Measurements from ENCODE around the gene RABL2A. TPM values are rescaled to one million over a fixed set of nuclear protein-coding genes. Genes with fewer than 3 reads are reported as not detected.
A peak's percentile ranks its signal among the peaks of the same experiment; 100 is the strongest.
"Not testable (repeated sequence)": the region's sequence is repeated elsewhere in the genome, so short reads cannot be mapped to it uniquely, and the experiment has no call there.

RABL2A gene
- total RNA-seq, 1 donor from 2014 or later: 28.9 TPM

DNA sequence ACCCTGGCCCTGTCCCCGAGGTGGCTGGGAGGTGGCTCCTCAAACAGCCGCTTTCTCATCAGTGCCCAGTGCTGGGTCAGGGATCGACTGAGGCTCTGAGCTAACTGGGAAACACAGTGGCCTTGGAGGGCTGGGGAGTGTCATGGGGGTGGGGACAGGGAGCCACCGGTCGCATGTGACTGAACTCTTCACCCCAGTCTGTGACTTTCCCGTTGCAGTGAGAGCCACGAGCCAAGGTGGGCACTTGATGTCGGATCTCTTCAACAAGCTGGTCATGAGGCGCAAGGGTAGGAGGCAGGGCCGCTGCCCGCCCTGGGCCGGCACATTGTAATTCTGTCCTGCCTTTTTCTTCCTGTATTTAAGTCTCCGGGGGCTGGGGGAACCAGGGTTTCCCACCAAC, 28.9 kb upstream of the RABL2A start:
- H3K9me3 ChIP-seq; DNase-seq; intact Hi-C loops (cut with DNase I): not testable (repeated sequence)

DNA sequence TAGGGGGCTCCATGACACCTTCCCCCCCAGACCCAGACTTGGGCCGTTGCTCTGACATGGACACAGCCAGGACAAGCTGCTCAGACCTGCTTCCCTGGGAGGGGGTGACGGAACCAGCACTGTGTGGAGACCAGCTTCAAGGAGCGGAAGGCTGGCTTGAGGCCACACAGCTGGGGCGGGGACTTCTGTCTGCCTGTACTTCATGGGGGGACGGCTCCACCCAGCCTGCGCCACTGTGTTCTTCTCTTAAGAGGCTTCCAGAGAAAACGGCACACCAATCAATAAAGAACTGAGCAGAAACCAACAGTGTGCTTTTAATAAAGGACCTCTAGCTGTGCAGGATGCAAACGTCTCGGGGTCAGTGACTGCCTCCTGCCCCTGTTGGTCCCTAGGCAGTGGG, 28.3 kb upstream of the RABL2A start:
- H3K4me1 ChIP-seq; ATAC-seq; H3K27ac ChIP-seq; H3K36me3 ChIP-seq; intact Hi-C loops (cut with DNase I); H3K9me3 ChIP-seq; H3K4me3 ChIP-seq; H3K27me3 ChIP-seq (ENCODE audit: low read depth); DNase-seq: not testable (repeated sequence)

More for the DNA sequence above, 28.9 kb upstream of the RABL2A start:
- not testable (repeated sequence) for ATAC-seq; H3K27ac ChIP-seq; H3K27me3 ChIP-seq (ENCODE audit: low read depth); H3K4me3 ChIP-seq; H3K4me1 ChIP-seq; H3K36me3 ChIP-seq

DNA sequence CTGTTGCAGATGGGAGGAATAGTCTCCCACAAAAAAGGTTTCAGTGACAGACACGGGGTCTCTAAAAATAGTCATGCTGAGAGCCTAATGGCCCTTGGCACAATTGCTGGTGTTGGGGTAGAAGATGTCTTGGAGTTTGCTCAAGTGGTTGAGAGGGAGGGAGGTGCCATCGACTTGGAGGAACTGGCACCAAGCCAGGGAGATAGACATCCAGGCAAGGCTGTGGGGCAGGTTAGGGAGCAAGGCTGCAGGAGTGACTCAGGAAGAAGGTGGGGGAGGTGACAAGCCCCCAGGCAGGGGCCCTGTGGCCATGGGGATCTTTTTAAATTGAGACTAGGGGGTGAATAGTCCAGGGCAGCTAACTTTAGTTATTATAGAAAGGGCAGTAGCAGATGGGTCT, 27.9 kb upstream of the RABL2A start:
- DNase-seq; H3K4me1 ChIP-seq; ATAC-seq; H3K9me3 ChIP-seq; H3K27me3 ChIP-seq (ENCODE audit: low read depth); H3K4me3 ChIP-seq; H3K27ac ChIP-seq; H3K36me3 ChIP-seq; intact Hi-C loops (cut with DNase I): not testable (repeated sequence)

DNA sequence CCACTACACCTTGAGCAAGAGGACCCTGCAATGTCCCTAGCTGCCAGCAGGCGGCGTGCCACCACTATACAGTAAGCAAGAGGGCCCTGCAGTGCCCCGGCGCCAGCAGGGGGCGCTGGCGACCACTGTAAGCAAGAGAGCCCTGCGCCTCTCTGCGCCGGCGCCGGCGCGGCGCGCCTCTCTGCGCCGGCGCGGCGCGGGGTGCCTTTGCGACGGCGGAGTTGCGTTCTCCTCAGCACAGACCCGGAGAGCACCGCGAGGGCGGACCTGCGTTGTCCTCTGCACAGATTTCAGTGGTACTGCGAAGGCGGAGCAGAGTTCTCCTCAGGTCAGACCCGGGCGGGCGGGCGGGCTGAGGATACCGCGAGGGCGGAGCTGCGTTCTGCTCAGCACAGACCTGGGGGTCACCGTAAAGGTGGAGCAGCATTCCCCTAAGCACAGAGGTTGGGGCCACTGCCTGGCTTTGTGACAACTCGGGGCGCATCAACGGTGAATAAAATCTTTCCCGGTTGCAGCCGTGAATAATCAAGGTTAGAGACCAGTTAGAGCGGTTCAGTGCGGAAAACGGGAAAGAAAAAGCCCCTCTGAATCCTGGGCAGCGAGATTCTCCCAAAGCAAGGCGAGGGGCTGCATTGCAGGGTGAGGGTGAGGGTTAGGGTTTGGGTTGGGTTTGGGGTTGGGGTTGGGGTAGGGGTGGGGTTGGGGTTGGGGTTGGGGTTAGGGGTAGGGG, 24.9 kb upstream of the RABL2A start:
- H3K4me3 ChIP-seq; H3K4me1 ChIP-seq; H3K27ac ChIP-seq; intact Hi-C loops (cut with DNase I); H3K9me3 ChIP-seq; H3K27me3 ChIP-seq (ENCODE audit: low read depth); H3K36me3 ChIP-seq: not testable (repeated sequence)
- DNase-seq (peak; percentile 84), ATAC-seq (peak in 1 of 2 donors; percentile 39)
- TF ChIP-seq, protein P1, sequence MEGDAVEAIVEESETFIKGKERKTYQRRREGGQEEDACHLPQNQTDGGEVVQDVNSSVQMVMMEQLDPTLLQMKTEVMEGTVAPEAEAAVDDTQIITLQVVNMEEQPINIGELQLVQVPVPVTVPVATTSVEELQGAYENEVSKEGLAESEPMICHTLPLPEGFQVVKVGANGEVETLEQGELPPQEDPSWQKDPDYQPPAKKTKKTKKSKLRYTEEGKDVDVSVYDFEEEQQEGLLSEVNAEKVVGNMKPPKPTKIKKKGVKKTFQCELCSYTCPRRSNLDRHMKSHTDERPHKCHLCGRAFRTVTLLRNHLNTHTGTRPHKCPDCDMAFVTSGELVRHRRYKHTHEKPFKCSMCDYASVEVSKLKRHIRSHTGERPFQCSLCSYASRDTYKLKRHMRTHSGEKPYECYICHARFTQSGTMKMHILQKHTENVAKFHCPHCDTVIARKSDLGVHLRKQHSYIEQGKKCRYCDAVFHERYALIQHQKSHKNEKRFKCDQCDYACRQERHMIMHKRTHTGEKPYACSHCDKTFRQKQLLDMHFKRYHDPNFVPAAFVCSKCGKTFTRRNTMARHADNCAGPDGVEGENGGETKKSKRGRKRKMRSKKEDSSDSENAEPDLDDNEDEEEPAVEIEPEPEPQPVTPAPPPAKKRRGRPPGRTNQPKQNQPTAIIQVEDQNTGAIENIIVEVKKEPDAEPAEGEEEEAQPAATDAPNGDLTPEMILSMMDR (IDR thresholded peaks at IDR 0.05): peak; percentile 36

DNA sequence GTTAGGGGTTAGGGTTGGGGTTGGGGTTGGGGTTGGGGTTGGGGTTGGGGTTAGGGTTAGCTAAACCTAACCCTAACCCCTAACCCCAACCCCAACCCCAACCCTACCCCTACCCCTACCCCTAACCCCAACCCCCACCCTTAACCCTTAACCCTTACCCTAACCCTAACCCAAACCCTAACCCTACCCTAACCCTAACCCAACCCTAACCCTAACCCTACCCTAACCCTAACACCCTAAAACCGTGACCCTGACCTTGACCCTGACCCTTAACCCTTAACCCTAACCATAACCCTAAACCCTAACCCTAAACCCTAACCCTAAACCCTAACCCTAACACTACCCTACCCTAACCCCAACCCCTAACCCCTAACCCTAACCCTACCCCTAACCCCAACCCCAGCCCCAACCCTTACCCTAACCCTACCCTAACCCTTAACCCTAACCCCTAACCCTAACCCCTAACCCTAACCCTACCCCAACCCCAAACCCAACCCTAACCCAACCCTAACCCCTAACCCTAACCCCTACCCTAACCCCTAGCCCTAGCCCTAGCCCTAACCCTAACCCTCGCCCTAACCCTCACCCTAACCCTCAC, 24.1 kb upstream of the RABL2A start:
- no peak for DNase-seq
- Histone ChIP-seq H3K9me3 (no peaks in the 10 kb centered on the region), H3K4me1 (no peaks in the 10 kb centered on the region), H3K36me3 (no peaks in the 10 kb centered on the region), H3K27ac (peak overlapping the region; percentile 58), H3K4me3 (peak overlapping the region; percentile 45), H3K27me3 (ENCODE audit: low read depth) (no peaks in the 10 kb centered on the region)
- peak; percentile 85 to 86 for ATAC-seq
- intact Hi-C loops (cut with DNase I): no loop called here
- TF ChIP-seq, protein P1 (IDR thresholded peaks at IDR 0.05): no peak

DNA sequence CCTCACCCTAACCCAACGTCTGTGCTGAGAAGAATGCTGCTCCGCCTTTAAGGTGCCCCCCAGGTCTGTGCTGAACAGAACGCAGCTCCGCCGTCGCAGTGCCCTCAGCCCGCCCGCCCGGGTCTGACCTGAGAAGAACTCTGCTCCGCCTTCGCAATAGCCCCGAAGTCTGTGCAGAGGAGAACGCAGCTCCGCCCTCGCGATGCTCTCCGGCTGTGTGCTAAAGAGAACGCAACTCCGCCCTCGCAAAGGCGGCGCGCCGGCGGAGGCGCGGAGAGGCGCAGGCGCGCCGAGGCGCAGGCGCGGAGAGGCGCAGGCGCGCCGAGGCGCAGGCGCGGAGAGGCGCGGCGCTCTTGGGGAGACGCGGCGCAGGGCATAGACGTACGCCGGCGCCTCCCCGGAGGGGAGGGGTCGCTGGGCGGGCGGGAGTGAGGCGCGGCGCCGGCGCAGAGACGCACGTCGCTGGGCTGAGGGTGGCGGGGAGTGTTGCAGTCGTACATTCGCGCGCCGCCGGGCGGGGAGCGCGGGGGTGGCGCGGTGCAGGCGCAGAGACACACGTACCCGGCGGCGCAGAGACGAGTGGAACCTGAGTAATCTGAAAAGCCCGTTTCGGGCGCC, 23.5 kb upstream of the RABL2A start:
- Histone ChIP-seq H3K27ac (peak overlapping the region; percentile 81), H3K4me3 (peak overlapping the region; percentile 53)
- DNase-seq: peak; percentile 94
- intact Hi-C loops (cut with DNase I); H3K36me3 ChIP-seq; H3K4me1 ChIP-seq; H3K9me3 ChIP-seq; H3K27me3 ChIP-seq (ENCODE audit: low read depth): not testable (repeated sequence)
- ATAC-seq: peak; percentile 85 to 94

DNA sequence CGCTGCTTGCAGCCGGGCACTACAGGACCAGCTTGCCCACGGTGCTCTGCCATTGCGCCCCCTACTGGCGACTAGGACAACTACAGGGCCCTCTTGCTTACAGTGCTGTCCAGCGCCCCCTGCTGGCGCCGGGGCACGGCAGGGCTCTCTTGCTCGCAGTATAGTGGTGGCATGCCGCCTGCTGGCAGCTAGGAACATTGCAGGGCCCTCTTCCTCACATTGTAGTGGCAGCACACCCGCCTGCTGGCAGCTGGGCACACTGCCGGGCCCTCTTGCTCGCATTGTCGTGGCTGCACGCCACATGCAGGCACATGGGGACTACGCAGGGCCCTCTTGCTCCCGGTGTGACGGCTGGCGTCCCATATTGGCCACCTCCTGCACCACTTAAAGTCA, 23.0 kb upstream of the RABL2A start:
- peak overlapping the region; percentile 53 for H3K4me3 ChIP-seq
- peak overlapping the region; percentile 81 for H3K27ac ChIP-seq
- H3K36me3 ChIP-seq; H3K4me1 ChIP-seq; intact Hi-C loops (cut with DNase I); H3K27me3 ChIP-seq (ENCODE audit: low read depth); H3K9me3 ChIP-seq: not testable (repeated sequence)
- ATAC-seq (peak in 1 of 2 donors; percentile 81), DNase-seq (peak; percentile 95)
- TF ChIP-seq, protein P1 (IDR thresholded peaks at IDR 0.05): peak; percentile 91

DNA sequence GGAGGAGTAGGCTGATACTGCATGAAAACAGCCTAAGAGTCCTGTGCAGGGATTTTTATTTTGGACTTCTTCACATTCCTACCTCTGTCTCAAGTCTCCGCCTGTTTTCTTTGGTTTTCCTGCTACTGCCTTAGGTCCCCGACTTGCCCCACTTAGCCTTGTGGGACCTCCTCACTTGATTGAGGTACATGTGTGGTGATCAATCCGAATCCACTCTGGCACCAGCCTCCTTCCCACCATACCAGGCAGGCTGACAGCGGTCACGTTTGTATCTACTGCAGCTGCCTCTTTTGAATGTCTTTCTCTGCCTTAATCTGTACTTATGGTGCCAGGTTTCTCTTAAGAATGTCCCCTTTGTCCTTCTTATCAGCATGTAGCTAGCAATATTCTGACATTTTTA, 22.4 kb upstream of the RABL2A start:
- H3K27ac ChIP-seq; H3K27me3 ChIP-seq (ENCODE audit: low read depth); H3K4me1 ChIP-seq; H3K4me3 ChIP-seq; ATAC-seq; H3K36me3 ChIP-seq; DNase-seq; H3K9me3 ChIP-seq; intact Hi-C loops (cut with DNase I): not testable (repeated sequence)

DNA sequence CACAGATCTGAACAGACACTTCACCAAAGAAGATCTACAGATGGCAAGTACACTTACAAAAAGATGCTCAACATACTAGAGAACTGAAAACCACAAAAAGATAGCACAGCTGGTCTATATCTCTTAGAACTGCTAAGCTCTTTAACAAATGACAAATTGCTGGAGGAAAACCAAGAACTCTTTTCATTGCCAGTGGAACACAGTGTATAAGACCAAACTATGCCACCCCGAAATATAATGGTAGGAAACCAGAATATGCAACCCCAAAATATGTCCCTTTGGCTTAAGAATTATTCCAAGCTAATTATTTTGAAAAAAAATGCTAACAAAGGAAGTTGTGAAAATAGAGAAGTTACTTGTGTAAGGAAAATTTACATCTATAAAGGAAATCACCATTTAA, 21.0 kb upstream of the RABL2A start:
- ATAC-seq; intact Hi-C loops (cut with DNase I); H3K4me3 ChIP-seq; DNase-seq; H3K27me3 ChIP-seq (ENCODE audit: low read depth); H3K27ac ChIP-seq; H3K36me3 ChIP-seq; H3K4me1 ChIP-seq; H3K9me3 ChIP-seq: not testable (repeated sequence)

DNA sequence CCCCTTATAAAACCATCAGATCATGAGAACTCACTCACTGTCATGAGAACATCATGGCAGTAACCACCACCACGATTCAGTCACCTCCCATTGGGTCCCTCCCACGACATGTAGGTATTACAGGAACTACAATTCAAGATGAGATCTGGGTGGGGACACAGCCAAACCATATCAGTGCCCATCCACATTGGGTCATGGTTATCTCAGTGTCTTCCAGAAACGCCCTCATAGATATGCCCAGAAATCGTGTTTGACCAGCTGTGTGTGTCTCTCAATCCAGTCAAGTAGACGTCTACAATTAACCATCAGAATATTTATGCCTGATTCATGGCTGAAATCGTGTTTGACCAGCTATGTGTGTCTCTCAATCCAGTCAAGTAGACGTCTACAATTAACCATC, 17.2 kb upstream of the RABL2A start:
- H3K27me3 ChIP-seq (ENCODE audit: low read depth); H3K4me3 ChIP-seq; H3K4me1 ChIP-seq; H3K9me3 ChIP-seq; H3K27ac ChIP-seq; intact Hi-C loops (cut with DNase I); DNase-seq; H3K36me3 ChIP-seq; ATAC-seq: not testable (repeated sequence)

DNA sequence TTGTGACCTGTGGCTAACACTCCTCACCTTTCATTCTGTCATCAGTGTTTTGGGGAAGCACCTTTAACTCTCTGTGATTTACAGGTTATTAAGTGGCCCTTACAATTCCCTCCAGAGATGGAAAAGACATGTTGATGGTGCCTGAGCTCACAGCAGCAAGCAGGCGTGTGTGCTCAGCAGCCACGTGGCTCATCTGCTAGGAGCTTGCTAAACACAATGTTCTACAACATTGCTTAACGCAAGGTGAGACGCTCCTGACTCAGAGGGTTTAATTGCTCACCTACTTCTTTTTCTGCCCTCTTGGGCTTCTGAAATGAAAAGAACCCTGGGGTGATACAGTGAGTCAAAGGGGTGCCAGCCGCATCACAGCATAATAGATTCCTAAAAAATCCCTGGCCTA, 6.1 kb upstream of the RABL2A start:
- H3K27ac ChIP-seq; H3K9me3 ChIP-seq; H3K4me1 ChIP-seq; H3K27me3 ChIP-seq (ENCODE audit: low read depth); ATAC-seq; H3K36me3 ChIP-seq; DNase-seq; intact Hi-C loops (cut with DNase I); H3K4me3 ChIP-seq: not testable (repeated sequence)

Measured in lower lobe of right lung (tissue), 2 donors.